ENCODE results near the gene PIP5K1B. TPM values are rescaled to one million over a fixed set of nuclear protein-coding genes. Genes with fewer than 3 reads are reported as not detected.

Gene PIP5K1B
- total RNA-seq, 1 experiment from 2014 or later, result not detected

DNA sequence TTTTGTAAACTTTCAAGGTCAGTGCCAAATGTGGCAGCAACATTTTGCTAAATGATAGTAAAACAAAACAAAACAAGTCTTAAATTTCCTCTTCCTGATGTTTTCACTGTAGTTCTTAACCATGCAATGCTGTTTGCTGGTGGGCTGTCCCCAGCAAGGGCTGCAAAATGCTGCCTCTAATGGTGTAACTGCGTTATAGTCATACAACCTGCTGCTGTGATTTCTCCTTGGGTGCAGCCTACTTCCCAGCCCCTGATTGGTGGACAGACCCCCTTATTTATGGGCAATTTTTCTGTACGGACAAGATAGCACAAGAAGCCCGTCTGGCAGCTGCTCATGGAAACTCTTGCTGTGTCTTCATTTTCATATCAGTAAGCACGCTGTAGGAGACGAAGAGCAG lies 26.6 kb upstream of the PIP5K1B start:
- TF ChIP-seq TCF7L2 (IDR thresholded peaks at IDR 0.05; ENCODE audit: low read depth, low read length), result no peak
- TF ChIP-seq SIN3A (IDR thresholded peaks at IDR 0.05; ENCODE audit: borderline replicate concordance, insufficient read depth, low read depth, low read length), result no peak
- TF ChIP-seq, protein P1, sequence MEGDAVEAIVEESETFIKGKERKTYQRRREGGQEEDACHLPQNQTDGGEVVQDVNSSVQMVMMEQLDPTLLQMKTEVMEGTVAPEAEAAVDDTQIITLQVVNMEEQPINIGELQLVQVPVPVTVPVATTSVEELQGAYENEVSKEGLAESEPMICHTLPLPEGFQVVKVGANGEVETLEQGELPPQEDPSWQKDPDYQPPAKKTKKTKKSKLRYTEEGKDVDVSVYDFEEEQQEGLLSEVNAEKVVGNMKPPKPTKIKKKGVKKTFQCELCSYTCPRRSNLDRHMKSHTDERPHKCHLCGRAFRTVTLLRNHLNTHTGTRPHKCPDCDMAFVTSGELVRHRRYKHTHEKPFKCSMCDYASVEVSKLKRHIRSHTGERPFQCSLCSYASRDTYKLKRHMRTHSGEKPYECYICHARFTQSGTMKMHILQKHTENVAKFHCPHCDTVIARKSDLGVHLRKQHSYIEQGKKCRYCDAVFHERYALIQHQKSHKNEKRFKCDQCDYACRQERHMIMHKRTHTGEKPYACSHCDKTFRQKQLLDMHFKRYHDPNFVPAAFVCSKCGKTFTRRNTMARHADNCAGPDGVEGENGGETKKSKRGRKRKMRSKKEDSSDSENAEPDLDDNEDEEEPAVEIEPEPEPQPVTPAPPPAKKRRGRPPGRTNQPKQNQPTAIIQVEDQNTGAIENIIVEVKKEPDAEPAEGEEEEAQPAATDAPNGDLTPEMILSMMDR (IDR thresholded peaks at IDR 0.05), result no peak; the same call in 1 of the 2 replicates
- TF ChIP-seq, protein P2, sequence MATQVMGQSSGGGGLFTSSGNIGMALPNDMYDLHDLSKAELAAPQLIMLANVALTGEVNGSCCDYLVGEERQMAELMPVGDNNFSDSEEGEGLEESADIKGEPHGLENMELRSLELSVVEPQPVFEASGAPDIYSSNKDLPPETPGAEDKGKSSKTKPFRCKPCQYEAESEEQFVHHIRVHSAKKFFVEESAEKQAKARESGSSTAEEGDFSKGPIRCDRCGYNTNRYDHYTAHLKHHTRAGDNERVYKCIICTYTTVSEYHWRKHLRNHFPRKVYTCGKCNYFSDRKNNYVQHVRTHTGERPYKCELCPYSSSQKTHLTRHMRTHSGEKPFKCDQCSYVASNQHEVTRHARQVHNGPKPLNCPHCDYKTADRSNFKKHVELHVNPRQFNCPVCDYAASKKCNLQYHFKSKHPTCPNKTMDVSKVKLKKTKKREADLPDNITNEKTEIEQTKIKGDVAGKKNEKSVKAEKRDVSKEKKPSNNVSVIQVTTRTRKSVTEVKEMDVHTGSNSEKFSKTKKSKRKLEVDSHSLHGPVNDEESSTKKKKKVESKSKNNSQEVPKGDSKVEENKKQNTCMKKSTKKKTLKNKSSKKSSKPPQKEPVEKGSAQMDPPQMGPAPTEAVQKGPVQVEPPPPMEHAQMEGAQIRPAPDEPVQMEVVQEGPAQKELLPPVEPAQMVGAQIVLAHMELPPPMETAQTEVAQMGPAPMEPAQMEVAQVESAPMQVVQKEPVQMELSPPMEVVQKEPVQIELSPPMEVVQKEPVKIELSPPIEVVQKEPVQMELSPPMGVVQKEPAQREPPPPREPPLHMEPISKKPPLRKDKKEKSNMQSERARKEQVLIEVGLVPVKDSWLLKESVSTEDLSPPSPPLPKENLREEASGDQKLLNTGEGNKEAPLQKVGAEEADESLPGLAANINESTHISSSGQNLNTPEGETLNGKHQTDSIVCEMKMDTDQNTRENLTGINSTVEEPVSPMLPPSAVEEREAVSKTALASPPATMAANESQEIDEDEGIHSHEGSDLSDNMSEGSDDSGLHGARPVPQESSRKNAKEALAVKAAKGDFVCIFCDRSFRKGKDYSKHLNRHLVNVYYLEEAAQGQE (IDR thresholded peaks at IDR 0.05; ENCODE audit: insufficient read depth in 1 of 2, low read depth in 2 of 2, low read length in 1 of 2), result no peak
- no peak for TF ChIP-seq POLR2AphosphoS5 (IDR thresholded peaks at IDR 0.05; ENCODE audit: low read depth, low read length)
- in situ Hi-C loops (cut with HindIII; ENCODE audit: low pct_unique_long_range_greater_than_20kb, low sequenced_read_pairs) (no loop called here), intact Hi-C loops (cut with micrococcal nuclease; ENCODE audit: unreplicated experiment) (no loop called here)
- BruUV-seq (replicated peaks), result no TSS peak
- Histone ChIP-seq H3K27me3 (ENCODE audit: control insufficient read depth, insufficient read depth, low read length) (no peaks in the 10 kb centered on the region), H3K4me1 (ENCODE audit: control insufficient read depth, insufficient read depth, low read length) (no peaks in the 10 kb centered on the region), H3K36me3 (ENCODE audit: control insufficient read depth, insufficient read depth, low read length) (no peaks in the 10 kb centered on the region), H3K9me3 (ENCODE audit: control insufficient read depth, insufficient read depth, low read depth, low read length) (no peaks in the 10 kb centered on the region), H3K4me3 (ENCODE audit: low read depth in 2 of 2, low read length in 2 of 2) (no peak overlapping the region), H3K27ac (ENCODE audit: low read length) (no peak overlapping the region)
- POLR2A ChIA-PET, result no interaction called here
- no peak for DNase-seq (ENCODE audit: low read depth, low spot score)
- no peak for ATAC-seq
- CTCF ChIA-PET, result no interaction called here

DNA sequence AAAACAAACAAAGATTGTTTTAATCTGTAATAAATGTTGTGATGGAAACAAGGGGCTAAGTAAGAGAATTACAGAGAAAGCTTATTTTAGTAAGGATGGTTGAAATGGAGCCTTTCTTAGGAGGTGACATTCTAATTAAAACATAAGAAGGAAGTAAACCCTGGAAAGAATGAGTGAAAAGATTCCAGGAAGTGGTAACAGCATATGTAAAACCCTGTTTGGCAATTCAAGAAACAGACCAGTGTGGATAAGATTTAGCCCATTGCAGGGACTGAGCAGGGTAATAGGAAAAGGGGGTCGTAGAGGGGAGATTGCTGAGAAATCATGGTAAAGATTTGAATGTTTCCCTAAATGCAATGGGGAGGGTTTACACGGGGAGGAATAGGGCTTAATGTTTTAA lies 21.6 kb upstream of the PIP5K1B start:
- no peaks in the 10 kb centered on the region for H3K9me3 ChIP-seq (ENCODE audit: control insufficient read depth, insufficient read depth, low read depth, low read length)
- no peak overlapping the region for H3K4me3 ChIP-seq (ENCODE audit: low read depth in 2 of 2, low read length in 2 of 2)
- ATAC-seq (no peak), DNase-seq (ENCODE audit: low read depth, low spot score) (no peak)
- BruUV-seq (replicated peaks), result no TSS peak
- no peak overlapping the region for H3K27ac ChIP-seq (ENCODE audit: low read length)
- TF ChIP-seq, protein P1 (IDR thresholded peaks at IDR 0.05), result no peak
- TF ChIP-seq, protein P2 (IDR thresholded peaks at IDR 0.05; ENCODE audit: insufficient read depth in 1 of 2, low read depth in 2 of 2, low read length in 1 of 2), result no peak
- no peak for TF ChIP-seq SIN3A (IDR thresholded peaks at IDR 0.05; ENCODE audit: borderline replicate concordance, insufficient read depth, low read depth, low read length)
- no peak for TF ChIP-seq TCF7L2 (IDR thresholded peaks at IDR 0.05; ENCODE audit: low read depth, low read length)
- in situ Hi-C loops (cut with HindIII; ENCODE audit: low pct_unique_long_range_greater_than_20kb, low sequenced_read_pairs), result no loop called here
- intact Hi-C loops (cut with micrococcal nuclease; ENCODE audit: unreplicated experiment), result no loop called here
- ChIA-PET POLR2A (no interaction called here), CTCF (no interaction called here)
- no peaks in the 10 kb centered on the region for H3K27me3 ChIP-seq (ENCODE audit: control insufficient read depth, insufficient read depth, low read length)
- H3K36me3 ChIP-seq (ENCODE audit: control insufficient read depth, insufficient read depth, low read length), result no peaks in the 10 kb centered on the region
- no peaks in the 10 kb centered on the region for H3K4me1 ChIP-seq (ENCODE audit: control insufficient read depth, insufficient read depth, low read length)
